ENCODE measurements around the gene BICD2. TPM values are rescaled to one million over a fixed set of nuclear protein-coding genes. Genes with fewer than 3 reads are reported as not detected.

BICD2 gene
- total RNA-seq, 1 experiment from 2014 or later: 34.3 TPM

DNA sequence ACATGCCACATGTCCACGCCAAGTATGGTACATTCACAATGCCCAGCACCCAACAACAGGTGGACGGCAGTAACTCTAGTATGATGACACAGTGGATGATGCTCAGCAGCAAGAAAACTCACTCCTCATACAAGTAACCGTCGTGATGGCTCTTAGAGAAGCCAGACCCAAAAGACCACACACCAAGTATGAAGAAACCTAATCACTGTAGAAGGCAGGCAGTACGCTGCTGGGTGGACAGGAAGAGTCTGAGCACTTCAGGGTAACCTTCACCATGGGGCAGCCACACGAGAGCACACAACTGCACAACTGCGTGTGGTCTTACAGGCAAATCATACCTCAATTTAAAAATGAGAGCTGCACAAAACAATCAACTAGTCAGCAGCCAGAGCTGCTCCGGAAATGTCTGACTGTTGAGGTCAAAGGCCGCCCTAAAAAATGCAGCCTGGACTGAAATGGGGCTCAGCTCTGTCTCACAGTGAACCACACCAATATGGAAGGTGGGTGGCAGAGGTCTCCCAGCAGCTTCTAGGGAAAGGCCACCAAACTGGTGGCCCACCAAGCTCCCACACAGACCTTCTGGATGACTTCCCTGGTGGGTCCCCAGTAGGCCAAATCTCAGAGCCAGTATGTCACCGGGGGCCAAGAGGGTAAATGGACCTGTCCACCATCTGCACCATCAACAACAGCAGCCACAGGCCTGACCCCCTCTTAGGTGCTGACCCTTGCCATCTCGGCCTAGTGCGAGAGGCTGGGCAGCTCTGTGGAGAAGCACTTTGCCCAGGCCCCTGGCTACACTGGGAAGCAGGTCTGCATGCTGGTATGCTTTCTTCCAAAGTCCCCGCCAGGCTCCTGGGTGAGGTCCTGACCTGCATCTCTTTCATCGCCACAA is 17.8 kb downstream of the BICD2 start:
- H3K36me3 ChIP-seq (replicated peaks; ENCODE audit: control insufficient read depth, insufficient read depth, low read length): no peaks in the 10 kb centered on the region
- no peak overlapping the region for H3K4me3 ChIP-seq (ENCODE audit: insufficient read depth, low read depth, low read length)
- H3K27me3 ChIP-seq (ENCODE audit: control insufficient read depth, insufficient read depth, low read length): no peaks in the 10 kb centered on the region
- no peak for DNase-seq

DNA sequence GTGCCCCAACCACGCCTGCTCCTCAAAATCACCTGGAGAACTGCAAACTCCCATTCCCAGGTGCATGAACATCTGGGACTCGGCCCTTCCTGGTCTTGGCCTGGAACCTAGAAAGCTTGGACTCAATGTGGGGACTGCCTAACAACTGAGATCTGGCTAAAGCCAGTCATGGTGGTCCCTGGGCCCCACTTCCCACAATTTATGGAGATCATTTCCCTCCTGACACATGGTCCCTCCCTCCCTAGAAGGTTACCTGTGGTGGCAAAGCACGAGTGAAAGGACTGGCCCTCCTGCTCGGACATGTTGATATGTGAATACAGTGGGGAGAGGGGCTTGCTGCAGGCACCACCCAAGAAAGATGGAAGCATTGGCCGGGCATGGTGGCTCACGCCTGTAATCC is 18.8 kb downstream of the BICD2 start:
- Histone ChIP-seq H3K27me3 (ENCODE audit: control insufficient read depth, insufficient read depth, low read length) (no peaks in the 10 kb centered on the region), H3K36me3 (replicated peaks; ENCODE audit: control insufficient read depth, insufficient read depth, low read length) (no peaks in the 10 kb centered on the region)

DNA sequence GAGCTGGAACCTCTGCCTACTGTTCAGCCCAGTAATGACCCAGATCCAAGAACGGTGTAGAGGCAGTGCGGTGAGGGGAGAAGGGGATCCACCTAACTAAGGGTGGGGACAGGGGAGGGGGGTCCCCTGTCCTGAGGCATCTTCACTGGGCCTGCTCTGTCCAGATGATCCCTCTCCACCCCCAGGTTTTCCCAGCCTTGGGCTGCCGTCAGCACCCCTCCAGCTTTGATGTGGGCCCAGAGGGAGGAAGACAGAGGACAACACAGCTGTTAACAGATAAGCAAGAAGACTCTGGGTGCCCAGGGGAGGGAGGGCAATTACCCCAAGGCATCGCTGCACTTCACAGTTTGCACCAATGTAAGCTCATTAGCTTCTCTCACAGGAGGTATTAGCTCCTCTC is 19.3 kb downstream of the BICD2 start:
- DNase-seq: no peak
- no peaks in the 10 kb centered on the region for H3K27me3 ChIP-seq (ENCODE audit: control insufficient read depth, insufficient read depth, low read length)
- H3K36me3 ChIP-seq (replicated peaks; ENCODE audit: control insufficient read depth, insufficient read depth, low read length): no peaks in the 10 kb centered on the region
- H3K4me3 ChIP-seq (ENCODE audit: insufficient read depth, low read depth, low read length): no peak overlapping the region

More for the DNA sequence above, 18.8 kb downstream of the BICD2 start:
- DNase-seq: no peak
- H3K4me3 ChIP-seq (ENCODE audit: insufficient read depth, low read depth, low read length): no peak overlapping the region

DNA sequence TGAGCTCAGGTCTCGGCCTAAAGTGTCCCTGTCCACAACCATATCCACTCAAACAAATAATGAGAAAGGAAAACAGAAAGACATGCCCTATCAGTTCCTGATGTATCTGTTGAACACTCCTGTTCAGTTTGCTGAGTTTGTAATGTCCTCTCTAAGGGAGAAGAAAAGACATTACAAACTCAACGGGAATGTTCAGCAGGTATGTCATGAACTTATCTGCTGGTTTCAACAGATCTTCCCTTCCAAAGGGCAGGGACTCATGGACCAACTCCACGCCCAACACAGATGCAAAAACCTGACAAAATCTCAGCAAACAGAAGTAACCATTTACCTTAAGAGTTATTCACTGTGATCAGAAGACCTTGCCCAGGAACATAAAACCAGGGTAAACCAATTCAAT is 23.7 kb downstream of the BICD2 start:
- no peak for DNase-seq
- no peak overlapping the region for H3K4me3 ChIP-seq (ENCODE audit: insufficient read depth, low read depth, low read length)
- no peaks in the 10 kb centered on the region for H3K27me3 ChIP-seq (ENCODE audit: control insufficient read depth, insufficient read depth, low read length)
- no peaks in the 10 kb centered on the region for H3K36me3 ChIP-seq (replicated peaks; ENCODE audit: control insufficient read depth, insufficient read depth, low read length)

DNA sequence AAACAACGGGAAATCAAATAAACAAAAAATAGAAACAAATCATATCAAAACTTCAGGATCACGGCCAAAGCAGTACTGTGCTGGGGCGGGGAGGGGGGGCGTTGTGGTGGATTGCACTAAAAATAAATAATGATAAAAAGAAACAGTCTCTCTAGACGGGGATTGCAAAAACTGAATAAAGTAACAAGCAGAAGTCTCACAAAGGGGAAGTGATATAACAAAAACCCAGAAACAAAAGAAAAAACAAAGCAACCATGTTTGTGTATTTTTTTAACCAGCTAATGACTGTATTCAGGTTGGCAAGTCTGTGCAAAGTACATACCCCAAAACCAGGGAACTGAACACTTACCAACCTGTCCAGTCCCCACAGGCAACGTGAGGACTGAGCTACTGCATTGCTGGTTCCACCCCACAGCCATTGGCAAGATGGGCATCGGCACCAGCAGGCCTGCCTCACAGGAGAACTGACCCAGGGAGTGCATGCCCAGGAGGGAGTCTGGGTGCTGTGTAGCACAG is 24.1 kb downstream of the BICD2 start:
- no peak for DNase-seq
- H3K27me3 ChIP-seq (ENCODE audit: control insufficient read depth, insufficient read depth, low read length): no peaks in the 10 kb centered on the region

DNA sequence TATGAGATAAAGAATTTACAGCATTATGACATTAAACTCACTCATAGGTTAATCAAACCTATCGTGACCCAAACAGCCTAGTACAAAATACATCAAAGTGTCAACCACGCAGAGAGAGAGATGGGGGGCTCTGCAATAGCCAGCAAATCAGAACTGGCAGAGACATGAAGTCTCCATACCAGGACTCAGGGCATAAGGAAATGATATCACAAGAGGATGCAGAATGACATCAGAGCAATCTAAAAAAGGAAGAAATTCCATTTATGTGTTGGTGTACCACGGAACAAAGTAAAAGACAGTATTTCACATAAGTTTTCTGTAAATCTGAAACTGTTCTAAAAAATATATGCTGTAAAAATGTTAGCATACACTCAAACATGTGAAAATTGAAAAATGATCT is 24.6 kb downstream of the BICD2 start:
- DNase-seq: no peak
- H3K27me3 ChIP-seq (ENCODE audit: control insufficient read depth, insufficient read depth, low read length): no peaks in the 10 kb centered on the region
- H3K4me3 ChIP-seq (ENCODE audit: insufficient read depth, low read depth, low read length): no peak overlapping the region
- no peaks in the 10 kb centered on the region for H3K36me3 ChIP-seq (replicated peaks; ENCODE audit: control insufficient read depth, insufficient read depth, low read length)

More for the DNA sequence above, 24.1 kb downstream of the BICD2 start:
- H3K36me3 ChIP-seq (replicated peaks; ENCODE audit: control insufficient read depth, insufficient read depth, low read length): no peaks in the 10 kb centered on the region
- H3K4me3 ChIP-seq (ENCODE audit: insufficient read depth, low read depth, low read length): no peak overlapping the region

DNA sequence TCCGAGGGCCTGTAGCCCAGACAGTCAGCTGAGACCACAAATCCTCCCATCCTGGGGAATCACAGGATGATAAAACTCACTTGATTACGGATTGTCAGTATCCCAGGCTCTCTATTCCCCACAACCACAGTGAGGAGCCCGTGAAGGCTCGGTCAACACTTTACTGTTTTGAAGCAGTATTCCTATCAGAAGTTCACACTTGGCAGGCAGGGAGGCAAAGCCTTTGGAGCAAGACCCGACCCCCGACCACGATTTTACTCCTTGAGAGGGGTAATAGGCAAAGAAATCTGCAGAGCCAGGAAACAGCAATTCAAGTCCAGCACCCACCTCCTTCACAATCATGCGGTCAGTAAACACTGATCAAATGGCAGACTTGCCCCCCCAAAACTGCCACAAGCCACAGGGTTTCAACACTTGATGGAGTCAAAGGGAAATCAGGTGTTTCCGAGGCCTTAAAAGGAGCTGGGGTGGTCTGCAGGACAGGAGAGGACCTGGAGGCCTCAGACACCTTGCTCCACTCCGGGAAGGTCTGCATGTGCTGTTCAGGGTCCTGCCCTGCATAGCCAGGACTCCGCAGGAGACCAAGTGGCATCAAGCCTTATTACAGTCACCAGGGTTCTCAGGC is 25.2 kb downstream of the BICD2 start:
- H3K36me3 ChIP-seq (replicated peaks; ENCODE audit: control insufficient read depth, insufficient read depth, low read length): no peaks in the 10 kb centered on the region
- no peak overlapping the region for H3K4me3 ChIP-seq (ENCODE audit: insufficient read depth, low read depth, low read length)
- H3K27me3 ChIP-seq (ENCODE audit: control insufficient read depth, insufficient read depth, low read length): no peaks in the 10 kb centered on the region
- DNase-seq: no peak

DNA sequence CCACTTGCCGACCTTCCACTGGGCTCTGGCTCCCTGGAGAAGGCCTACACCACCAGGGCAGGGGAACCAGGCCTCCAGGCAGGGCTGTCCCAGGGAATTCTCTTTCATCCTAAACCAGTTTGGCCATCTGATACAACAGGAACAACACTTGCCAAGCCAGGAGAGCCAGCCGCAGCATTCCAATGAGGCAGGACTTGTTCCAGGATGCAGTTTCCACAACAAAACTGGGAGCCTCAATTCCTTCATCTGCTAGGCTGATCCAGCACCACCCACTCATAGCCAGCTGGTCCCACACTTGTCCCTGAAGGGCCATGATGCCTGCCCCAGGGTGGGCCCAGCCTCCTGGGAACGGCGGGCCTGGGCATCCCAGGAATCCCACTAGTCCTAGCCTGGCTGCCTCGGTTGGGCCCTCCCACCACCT is 26.0 kb downstream of the BICD2 start:
- DNase-seq: no peak
- H3K36me3 ChIP-seq (replicated peaks; ENCODE audit: control insufficient read depth, insufficient read depth, low read length): no peaks in the 10 kb centered on the region
- H3K27me3 ChIP-seq (ENCODE audit: control insufficient read depth, insufficient read depth, low read length): no peaks in the 10 kb centered on the region
- no peak overlapping the region for H3K4me3 ChIP-seq (ENCODE audit: insufficient read depth, low read depth, low read length)

DNA sequence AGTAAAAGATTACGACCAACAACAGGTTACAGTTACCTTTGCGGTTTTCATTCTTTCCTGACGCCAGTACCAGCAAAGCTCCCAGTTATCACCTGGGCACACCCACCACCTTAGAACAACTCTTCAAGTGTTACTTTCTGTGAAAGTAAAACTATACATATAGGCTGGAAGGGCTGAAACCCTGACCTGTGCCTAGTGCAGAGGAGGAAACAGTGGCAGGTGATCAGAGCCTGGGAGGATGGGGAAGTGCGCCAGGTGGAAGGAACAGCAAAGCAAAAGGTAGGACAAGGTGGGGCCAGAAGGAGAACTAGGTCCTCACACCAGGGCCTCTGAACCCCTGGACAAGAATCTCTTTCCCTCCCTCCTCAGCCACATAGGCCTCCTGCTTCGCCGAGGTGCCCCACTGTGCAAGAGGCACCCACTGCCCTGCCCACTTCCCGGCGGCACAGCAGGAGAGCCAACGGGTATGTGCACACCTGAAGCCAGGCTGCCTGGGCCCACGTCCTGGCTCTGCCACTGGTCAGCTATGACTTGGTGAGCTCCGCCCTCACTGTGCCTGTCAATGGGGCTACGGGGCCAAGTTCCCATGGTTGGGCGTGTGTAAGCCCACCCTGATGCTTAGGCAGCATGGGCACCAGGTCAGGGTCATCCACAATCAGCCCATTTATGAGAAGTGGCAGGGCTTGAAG is 26.9 kb downstream of the BICD2 start:
- Histone ChIP-seq H3K4me3 (ENCODE audit: insufficient read depth, low read depth, low read length) (no peak overlapping the region), H3K27me3 (ENCODE audit: control insufficient read depth, insufficient read depth, low read length) (no peaks in the 10 kb centered on the region), H3K36me3 (replicated peaks; ENCODE audit: control insufficient read depth, insufficient read depth, low read length) (no peaks in the 10 kb centered on the region)
- no peak for DNase-seq

DNA sequence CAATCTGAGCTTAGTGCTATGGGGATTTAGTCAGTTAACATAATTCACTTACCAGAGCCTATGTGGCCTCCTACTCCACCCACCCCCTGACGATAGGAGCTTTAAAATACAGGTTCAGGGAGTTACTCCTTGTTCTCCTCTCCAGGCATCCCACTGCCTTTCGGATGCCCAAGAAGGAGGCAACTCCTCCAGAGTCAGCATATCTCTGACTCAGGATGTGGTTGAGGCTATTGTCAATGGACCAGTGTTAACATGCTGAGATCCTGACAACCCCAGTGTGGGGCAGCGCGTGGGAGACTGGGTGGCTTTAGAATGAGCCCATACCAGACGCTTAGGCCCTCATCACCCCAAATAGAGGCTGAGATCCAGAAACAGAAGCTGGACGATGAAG is 27.4 kb downstream of the BICD2 start:
- H3K36me3 ChIP-seq (replicated peaks; ENCODE audit: control insufficient read depth, insufficient read depth, low read length): no peaks in the 10 kb centered on the region

DNA sequence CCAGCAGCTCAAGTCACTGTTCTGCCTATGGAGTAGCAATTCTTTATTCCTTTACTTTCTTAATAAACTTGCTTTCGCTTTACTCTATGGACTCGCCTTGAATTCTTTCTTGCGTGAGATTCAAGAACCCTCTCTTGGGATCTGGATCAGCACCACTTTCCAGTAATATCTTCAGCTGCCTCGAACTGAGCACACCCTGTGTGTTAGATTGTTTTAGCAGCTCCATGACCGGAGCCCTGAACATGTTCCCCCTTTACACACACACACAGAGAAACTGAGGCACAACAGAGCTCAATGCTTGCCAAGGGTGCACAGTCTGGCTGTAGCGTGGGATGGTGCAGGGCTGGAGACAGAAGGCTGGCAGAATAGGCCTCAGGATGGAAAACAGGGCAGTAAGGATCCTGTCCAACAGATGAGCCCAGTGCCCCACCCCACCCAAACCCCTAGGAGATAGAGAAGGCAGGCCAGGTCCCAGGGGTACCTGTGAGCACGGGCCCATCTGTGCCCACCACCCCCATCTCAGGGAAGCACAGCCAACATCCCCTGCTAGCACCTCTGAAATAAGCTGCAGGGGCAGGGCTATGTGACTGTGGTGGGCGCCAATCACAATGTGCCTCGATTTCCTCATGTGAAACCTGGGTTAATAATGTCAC is 27.9 kb downstream of the BICD2 start:
- H3K27me3 ChIP-seq (ENCODE audit: control insufficient read depth, insufficient read depth, low read length): no peaks in the 10 kb centered on the region
- no peak overlapping the region for H3K4me3 ChIP-seq (ENCODE audit: insufficient read depth, low read depth, low read length)
- no peak for DNase-seq
- no peaks in the 10 kb centered on the region for H3K36me3 ChIP-seq (replicated peaks; ENCODE audit: control insufficient read depth, insufficient read depth, low read length)

More for the DNA sequence above, 27.4 kb downstream of the BICD2 start:
- H3K4me3 ChIP-seq (ENCODE audit: insufficient read depth, low read depth, low read length): no peak overlapping the region
- DNase-seq: no peak
- no peaks in the 10 kb centered on the region for H3K27me3 ChIP-seq (ENCODE audit: control insufficient read depth, insufficient read depth, low read length)

DNA sequence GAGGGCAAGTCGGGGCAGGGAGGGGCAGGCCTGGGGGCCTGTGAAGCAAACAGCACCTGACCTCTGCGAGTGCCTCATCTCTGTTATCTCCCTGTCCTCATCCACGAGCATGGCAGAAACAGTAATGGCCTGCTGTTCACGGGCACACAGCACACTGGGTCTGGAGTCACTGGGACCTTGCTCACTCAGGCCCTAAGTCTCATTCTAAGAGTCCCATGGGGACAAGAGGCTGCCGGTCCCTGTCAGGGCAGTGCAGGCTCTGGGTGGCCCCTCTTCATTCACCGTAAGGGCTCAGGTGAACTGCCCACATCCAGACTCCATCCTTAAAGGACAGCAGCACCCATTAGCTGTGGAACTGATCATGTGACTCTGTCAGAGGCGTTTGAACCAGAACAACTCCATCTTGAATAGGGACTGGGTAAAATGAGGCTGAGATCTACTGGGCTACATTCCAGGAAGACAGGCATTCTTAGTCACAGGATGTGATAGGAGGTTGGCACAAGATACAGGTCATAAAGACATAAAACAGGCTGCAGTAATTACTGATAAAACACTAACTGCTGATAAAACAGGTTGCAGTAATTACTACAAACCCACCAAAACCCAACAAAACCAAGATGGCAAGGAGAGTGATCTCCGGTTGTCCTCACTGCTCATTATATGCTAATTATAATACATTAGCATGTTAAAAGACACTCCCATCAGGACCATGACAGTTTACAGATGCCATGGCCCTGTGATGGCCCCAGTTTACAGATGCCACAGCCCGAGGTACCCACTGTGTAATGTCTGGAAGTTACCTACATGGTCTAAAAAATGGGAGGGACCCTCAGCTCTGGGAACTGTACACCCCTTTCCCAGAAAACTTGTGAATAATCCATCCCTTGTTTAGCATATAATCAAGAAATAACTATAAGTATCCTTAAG is 28.7 kb downstream of the BICD2 start:
- no peak for DNase-seq
- H3K27me3 ChIP-seq (ENCODE audit: control insufficient read depth, insufficient read depth, low read length): no peaks in the 10 kb centered on the region
- no peaks in the 10 kb centered on the region for H3K36me3 ChIP-seq (replicated peaks; ENCODE audit: control insufficient read depth, insufficient read depth, low read length)
- H3K4me3 ChIP-seq (ENCODE audit: insufficient read depth, low read depth, low read length): no peak overlapping the region

DNA sequence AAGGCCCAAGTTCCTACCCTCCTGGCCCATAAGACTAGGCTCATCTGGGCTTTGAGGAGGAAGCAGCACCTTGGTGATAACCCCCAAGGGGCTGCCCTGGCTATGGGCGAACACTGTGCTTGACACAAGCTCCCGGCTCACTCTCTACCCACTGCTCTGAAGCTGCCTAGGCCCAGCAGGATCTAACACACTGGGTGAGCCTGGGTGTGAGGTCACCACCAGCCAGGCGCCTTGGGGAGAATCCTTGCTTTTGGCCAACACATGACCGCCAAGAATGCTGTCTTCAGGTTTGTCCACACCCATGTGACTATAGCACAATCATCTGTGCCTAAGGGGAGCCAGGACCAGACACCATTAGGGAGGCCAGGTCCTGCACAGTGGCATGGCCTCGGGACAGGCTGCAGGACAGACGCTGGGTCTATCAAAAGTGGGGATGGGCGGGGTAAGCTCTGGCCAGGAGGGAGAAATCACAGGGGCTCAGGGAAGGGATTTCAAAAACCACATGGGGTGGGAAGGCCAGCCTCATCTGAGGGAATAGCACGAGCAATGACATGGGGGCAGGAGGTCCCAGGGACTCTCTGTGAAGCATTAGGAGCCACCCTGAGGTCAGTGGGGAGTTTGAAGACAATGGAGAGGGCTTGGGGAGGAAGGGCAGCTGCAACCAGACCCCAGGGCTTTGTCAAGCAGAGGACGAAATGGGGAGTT is 29.6 kb downstream of the BICD2 start:
- peak; percentile 44 for DNase-seq

More for the DNA sequence above, 29.6 kb downstream of the BICD2 start:
- H3K4me3 ChIP-seq (ENCODE audit: insufficient read depth, low read depth, low read length): no peak overlapping the region
- no peaks in the 10 kb centered on the region for H3K36me3 ChIP-seq (replicated peaks; ENCODE audit: control insufficient read depth, insufficient read depth, low read length)
- H3K27me3 ChIP-seq (ENCODE audit: control insufficient read depth, insufficient read depth, low read length): no peaks in the 10 kb centered on the region
